Activated naive CD8-positive, alpha-beta T cell treated with anti-CD3 and anti-CD28 coated beads, Interleukin-2, amount 50 U/mL, for 16 hours (primary cell): Measurements from ENCODE around the gene RFPL3.
"Not testable (repeated sequence)": the region's sequence is repeated elsewhere in the genome, so short reads cannot be mapped to it uniquely, and the experiment has no call there.

ENCODE experiments used
- DNase-seq: peaks from one replicate; pipeline ENCODE4 v3.0.0-alpha.2; 2020; ENCODE audit warnings: low read depth, low spot score

Gene RFPL3

DNA sequence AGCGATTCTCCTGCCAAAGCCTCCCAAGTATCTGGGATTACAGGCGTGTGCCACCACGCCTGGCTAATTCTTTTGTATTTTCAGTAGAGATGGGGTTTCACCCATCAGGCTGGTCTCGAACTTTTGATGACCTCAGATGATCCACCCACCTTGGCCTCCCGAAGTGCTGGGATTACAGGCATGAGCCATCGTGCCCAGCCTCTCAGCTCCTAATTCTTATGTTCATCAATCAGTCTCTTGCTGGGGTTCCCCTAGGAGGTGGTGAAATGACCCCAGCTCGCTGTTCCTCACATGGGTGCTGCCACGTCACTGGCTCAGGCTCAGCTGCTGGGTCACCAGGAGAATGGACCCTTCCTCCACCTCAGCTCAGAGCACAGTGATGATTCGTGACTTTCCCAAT is at the start of gene RFPL3:
Gene RFPL3, plus strand, starts transcription at position 301 of the 400 bp plus-strand sequence. CDS start 205 bp downstream, outside the sequence.
- DNase-seq = not testable (repeated sequence)

DNA sequence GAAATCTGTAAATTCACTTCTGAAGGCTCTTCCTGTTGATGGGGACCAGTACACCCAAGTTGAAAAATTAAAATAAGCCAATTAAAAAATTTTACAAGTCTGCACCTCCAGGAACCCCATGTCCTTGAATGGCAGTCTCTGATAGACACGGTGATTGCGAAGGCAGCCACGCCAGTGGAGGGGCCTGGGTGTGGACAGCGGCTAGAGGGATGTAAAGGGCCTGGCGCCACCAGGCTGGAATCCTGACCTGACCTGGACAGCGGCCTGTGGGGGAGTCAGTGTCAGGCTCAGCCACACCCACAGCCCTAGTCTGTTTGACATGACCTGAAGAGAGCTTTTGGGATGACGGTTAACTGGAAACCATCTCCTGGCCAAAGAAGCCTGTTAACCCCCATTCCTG is 49.5 kb upstream of the RFPL3 start:
- DNase-seq = no peak

DNA sequence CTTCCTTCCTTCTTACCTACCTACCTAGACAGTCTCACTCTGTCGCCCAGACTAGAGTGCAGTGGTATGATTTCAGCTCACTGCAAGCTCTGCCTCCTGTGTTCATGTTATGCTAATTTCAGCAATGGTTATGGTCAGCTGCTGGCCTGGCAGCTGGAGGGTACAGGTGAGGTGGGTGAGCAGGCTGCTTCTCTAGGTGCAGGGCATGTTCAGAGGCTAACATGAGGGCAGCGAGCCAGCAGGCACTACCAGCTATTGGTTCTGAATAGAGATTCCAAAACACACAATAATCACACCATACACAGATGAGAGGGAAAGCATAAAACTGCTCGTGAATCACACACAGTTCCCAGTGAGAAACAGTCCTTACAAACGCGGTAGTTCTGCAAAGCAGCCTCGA is 48.7 kb upstream of the RFPL3 start:
- no peak for DNase-seq

DNA sequence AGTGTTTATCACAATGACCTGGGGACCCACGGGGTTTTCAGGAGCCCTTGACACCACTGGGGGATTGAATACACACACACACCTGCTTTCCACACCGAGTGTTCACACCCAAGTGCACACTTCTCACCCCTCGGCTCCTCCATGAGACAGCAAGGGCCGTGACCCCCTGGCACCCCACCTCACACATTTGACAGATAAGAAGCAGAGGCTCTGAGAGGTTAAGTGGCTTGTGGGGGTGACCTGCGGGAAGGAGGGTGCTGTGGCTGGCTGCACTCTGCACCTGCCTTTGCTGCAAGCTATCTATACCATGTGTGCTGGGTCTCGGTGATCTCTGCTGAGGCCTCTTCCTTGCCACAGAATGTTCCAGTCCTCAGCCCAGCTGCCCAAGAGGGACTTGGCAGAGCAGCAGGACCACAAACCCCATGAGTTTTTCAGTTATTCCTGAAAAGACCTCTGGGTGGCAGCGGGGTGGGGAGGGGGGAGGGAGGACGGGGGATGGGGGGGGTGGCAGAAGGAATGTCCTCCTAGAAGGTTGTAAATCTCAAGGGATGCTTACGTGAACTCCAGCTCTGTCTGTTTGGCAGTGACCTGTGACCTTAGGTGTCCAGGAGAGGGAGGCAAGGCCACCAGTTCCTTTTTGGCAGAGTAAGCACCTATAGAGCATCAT is 47.9 kb upstream of the RFPL3 start:
- DNase-seq = no peak

DNA sequence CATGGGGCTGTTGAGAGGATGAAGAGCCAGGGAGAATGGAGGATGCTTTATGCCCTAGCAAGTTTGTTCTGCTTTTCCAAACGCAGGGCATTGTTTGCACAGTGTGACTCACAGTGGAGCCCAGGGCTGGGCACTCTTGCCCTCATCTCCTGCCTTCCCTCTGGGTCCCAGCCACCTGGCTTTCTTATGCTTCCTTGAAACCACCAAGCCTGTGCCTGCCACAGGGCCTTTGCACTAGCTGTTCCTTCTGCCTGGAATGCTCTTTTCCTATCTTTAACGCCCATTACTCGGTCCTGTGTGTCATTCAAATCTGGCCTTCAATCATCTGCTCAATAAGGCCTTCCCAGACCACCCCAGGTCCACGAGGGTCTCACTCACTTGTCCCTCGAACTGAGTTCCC is 46.9 kb upstream of the RFPL3 start:
- no peak for DNase-seq

DNA sequence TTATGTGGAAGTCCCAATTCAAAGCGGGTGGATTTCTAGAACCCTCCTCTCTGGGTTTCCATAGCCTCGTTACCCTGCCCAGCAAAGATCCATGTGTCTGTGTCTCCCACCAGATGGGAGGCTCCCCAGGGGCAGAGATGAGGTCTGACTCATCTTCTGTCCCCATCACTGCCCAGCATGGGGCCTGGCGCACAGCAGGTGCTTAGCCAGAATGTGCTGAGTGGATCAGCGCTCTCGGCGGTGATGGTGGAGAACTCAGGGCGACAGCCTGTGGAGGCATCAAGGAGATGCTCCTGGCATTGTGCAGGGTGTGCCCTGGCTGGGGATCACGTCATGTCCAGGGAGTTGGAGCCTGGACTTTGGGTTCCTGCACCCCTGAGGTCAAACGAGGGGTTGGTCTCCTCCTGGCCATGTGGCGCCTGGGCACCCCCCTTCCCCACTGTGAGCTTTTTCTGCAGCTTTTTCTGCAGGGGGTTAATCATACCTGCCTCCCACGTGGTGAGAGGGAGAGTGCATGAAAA is 46.1 kb upstream of the RFPL3 start:
- DNase-seq = no peak

DNA sequence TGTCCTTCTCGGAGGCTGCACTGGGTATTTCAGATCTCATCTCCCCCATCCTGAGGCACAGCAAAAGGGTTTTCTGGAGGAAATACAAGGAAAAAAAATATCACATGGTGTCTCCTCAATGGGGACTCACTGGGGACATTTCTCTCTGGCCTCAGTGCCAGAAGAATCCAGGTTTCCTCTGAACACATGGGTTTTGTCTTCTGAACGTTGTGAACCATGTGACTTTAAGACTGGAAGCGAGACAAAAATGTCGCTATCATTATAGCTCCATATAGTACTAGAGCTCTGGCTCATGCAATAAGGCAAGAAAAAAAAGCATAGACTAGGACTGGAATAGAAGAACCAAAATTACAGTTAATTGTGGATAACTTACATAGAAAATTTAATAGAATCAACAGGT is 44.9 kb upstream of the RFPL3 start:
- no peak for DNase-seq

DNA sequence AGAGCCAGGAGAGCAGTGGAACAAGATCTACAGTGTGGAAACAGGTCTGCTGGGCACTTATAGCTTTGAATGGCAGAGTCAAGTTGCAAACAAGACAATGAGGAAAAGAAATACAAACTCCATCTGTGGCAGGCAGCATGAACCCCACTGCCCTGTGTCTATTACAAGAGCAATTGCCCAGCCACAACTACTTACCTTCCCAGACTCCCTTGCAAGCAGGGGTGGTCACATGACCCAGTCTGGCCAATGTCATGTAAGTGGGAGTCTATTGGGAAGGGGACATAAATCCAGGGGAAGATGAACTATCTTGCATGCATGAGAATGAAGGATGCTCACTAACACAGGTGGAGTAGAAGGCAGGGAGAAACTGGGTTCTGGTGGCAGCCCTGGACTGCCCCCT is 44.1 kb upstream of the RFPL3 start:
- no peak for DNase-seq

DNA sequence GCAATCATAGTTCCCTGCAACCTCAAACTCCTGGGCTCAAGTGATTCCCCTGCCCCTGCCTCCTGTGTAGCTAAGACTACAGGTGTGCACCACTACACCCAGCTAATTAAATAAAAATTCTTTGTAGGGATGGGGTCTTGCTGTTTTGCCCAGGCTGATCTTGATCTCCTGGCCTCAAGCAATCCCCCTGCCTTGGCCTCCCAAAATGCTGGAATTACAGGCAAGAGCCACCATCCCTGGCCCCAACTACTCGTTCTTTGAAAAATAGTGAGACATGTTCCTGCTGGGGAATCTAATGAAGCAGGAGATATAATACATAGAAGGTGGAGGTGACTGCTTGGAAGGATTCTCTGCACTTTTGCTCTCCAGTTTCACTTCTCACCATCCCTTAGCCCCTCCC is 40.1 kb upstream of the RFPL3 start:
- DNase-seq = no peak

DNA sequence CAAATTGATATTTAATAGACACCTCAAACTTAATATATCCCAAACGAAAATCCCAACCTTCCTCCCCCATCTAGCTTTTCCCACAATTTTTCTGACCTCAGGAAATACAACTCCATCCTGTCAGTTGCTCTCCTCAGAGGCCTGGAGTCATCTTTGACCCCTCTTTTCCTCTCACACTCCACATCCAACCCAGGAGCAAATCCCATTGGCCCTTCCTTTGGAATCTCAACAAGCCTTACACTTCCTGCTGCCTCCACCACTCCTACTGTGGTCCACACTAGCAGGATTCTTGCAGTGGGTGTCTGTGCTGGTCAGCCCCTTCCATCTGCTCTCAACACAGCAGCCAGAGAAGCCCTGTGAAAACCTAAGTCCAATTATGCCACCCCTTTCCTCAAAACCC is 39.3 kb upstream of the RFPL3 start:
- no peak for DNase-seq

DNA sequence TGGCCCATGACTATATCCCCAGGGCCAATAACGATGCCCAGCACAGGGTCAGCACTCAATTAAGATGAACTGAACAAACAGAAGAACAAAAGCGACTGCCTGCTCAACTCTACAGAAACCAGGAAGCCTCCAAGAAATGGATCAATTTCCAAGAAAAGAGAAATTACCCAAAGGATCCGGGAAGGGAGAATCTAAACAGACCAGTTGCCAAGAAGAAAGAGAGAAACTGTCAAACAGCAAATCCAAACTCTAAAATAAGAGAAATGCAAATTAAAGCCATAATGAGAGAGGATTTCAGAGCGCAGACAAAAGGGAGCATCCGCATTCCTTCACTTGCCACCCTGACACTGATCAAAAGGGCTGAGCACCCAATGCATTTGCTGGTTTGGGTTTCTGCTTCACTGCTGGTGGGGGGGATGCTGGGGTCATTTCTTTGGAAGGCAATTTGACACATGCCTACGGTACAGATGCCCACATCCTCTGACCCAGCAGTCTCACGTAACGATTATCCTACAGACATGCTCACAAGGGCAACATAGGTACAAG is 37.7 kb upstream of the RFPL3 start:
- no peak for DNase-seq

DNA sequence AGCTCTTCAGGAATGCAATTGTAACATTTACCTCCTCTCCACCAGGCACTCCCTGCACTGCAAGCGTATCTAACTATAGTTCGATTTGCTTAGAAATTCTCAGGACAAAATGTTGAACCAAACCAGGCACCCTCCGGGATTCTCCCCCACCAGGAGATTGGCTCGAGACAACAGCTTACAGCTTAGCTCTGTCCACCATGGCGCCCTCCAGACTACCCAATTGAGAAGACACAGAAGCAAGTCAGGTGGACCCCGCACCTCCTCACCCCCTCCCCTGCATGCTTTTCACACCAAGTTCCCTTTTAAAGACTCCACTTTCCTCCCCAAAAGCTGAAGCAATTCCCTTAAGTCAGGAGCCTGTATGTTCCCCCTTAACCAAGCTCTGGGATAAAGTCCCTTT is 34.7 kb upstream of the RFPL3 start:
- DNase-seq = no peak

DNA sequence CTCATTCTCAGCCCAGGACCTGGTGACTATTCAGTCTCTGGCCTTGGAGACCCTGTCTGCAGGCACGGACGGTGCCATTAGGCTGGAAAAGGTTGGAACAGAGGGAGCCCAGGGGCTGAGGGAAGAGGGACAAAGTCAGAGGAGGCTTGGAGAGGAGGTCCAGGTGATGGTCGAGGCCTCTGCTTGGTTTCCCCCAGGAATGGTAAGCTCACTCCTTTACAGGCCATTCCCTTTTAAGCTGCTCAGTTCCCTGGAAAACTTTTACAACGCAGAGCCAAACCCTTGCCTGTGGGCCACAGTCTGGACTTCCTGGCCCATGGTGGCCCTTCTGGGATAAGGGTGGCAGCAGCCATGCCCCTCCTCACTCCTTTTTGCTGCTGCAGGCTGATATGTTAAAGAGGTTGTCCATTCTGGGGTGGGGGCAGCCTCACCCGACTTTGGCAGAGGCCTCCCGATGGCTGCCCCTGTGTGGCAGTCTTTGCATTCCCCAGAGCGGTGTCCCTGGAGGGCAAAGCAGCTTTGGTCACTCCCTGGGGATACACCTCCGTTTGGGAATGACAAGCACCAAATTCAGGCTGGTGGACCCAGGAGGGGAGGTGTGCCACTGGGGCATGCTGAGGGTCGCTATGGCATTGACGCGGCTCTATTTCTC is 34.0 kb upstream of the RFPL3 start:
- DNase-seq = no peak

DNA sequence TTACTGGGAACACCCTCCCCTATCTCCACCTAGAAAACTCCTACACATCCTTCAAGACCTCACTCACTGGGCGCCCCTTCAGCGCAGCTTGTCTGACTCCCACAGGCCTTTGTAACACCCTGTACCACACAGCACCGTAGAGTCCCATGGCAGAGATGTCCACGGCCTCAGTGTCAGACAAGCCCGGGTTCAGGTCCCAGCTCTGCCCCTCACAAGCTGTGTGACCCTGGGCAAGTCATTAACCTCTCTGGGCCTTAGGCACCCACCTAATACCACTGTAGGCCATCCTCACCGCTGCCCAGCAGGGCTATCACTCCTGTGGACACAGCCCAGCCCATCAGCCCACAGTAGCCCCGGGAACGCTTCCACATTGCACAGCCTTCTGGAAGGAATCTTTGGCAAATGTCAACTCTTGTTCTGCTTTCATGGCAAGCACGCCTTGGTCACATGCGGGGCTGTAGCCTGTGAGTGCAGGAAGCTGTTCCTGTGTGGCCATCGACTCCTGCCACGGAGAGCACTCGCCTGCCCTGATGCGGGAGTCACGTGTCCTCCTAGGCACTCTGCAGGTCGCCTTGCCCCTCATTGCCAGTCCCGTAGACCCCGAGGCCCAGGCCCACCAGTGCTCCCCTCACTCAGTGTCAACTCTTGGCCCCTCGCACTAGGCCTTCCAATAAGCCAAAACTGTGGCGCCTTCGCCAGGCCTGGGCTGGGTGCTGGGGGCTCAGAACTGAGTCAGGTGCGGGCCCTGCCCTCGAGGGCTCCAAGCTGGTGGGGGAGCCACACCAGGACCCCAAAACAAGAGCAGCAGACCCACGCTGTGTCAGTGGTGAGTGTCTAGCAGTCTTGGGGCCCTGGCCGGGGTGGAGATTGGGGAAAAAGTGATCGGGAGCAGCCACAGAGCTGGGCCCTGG is 32.9 kb upstream of the RFPL3 start:
- DNase-seq = no peak

DNA sequence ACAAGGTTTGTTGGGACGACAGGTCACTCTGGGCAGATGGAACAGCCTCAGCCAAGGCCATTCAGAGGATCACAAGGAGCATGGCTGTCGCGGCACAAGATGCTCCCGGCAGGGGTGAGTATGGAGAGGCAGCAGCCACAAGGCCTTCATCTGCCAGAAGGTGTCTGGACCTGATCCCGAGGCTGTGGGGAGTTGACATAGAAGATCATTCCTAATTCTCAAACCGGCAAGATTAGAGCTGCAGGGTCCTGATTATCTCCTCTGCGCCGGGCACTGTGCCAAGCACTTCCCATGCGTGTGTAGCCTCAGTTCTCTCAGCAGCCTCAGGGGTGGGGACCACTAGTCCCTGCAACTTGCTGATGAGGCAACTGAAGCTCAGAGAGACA is 32.3 kb upstream of the RFPL3 start:
- DNase-seq = no peak

DNA sequence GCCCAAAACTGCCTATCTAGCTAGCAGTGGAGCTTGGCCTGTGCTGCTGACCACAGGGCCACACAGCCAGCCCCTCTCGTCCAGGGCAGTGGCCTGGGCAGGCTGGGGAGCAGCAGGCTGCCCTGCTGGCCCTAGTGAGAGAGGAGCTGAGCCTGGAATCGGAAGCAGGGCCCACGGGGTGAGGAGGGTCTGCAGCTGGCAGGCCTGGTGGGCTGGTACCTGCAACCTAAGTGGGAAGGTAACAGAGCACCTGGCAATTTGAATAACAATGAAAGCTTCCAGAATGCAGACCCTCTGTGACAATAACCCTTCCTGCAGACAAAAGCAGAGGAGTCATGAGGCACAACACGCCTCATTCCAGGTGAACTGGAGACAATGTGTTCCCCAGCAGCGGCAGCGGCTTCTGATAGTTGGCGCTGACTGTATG is 31.8 kb upstream of the RFPL3 start:
- no peak for DNase-seq

DNA sequence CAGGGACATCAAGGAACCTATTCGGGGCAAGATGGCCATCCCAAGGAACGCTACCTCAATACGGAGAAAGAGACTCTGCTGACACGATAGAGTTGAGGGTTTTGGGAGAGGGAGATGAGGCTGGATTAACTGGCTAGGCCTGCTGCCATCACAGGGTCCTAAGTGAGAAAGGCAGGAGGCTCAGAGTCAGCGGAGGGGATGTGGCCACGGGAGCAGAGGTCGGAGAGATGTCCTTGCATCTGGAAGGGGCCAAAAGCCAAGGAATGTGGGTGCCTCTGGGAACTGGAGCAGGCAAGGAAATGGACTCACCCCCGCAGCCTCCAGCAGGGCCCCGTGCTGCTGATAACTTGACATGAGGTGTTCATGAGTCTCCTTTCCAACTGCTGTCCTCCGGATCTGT is 31.0 kb upstream of the RFPL3 start:
- DNase-seq = no peak

DNA sequence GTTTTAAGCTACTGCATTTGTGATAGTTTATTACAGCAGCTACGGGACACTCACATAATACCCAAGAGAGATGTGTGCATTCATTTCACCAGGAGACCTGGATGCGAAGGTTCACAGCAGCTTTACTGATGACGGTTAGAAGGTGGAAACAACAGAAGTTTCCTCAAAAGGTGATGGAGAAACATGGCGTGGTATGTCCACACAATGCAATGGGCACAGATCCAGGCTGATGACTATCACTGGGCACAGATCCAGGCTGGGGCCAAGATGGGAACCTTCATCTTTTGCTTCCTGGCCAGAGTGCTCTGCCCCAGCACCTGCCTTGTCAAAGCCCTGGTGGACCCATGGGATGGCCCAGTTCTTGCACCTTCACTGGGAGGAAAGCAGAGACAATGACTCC is 30.6 kb upstream of the RFPL3 start:
- DNase-seq = no peak

DNA sequence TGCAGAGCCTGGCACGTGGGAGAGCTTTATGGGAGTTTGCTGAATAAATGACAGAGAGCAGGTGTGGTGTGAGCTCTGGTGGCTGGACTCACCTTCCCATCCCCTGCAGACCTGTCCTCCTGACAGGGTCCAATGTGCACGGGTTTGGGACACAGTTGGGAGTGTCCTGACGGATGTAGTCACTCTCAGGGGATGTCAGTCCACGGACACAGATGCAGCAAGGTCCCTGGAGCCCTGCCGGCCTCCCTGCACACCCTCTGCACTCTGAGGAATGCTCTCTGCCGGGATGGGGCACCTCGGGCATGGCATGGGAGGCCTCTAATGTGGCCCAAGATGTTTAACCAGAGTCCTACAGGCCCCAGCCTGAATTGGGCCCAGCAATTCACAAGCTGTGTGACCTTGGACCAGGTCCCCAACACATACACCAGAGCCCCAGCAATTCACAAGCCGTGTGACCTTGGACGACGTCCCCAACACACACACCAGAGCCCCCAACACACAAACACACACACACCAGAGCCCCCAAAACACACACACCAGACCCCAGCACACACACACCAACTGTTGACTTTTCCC is 30.0 kb upstream of the RFPL3 start:
- no peak for DNase-seq

DNA sequence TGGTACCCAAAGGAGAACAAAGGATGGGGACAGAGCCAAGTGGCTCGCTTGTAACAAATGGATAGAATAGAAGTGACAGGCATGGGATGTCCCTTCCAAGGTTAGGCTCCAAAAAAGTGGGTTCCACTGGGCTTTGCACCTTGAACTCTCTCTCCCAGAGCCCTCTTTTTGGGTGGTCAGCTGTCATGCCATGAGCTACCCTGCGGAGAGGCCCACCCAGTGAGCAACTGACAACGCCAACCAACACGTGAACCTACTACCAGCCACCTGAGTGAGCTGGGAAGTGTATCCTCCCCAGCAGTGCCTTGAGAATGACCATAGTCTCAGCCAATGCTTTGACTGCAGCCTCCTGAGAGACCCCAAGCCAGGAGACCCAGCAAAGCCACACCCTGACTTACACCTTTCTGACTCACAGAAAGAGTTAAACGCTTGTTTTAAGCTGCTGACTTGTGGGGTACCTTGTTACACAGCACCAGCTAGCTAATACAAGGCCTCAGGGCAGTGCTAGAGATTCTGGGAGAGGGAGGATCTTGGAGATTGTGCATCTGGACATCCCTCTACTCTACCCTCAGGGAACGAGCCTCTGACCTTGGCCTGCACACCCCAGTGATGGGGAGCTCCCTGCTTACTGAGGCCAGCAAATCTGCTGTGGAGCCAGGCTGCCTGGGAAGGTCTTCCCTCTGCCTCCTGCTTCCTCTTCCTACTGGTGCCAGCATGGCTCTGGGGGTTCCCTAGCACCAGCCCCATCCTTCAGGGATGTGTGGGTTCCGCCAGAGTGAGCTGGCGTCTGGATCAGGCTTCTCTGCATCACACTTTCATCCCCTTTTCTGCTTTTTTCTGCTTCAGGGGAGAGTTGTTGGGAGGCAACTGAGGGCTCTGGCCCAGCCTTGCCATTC is 29.1 kb upstream of the RFPL3 start:
- DNase-seq = no peak

DNA sequence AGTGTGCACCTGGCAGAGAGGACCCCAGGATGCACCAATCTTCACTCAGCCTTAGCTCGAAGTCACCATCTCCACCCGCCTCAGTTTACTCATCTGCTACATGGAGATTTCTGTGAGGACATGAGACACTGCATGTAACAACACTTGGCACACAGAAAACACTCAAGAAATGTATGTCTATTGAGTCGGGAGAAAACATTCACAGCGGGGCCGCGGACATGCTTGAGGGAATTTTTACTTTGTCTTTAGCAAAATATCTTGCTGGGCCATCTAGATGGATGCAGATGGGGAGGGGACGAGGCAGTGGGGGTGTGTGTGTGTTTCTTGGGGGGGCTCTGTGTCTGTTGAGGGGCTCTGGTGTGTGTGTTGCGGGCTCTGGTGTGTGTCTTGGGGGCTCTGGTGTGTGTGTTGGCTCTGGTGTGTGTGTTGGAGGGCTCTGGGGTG is 28.4 kb upstream of the RFPL3 start:
- DNase-seq = no peak
